ENCODE data around the gene PARD3B.

DNA sequence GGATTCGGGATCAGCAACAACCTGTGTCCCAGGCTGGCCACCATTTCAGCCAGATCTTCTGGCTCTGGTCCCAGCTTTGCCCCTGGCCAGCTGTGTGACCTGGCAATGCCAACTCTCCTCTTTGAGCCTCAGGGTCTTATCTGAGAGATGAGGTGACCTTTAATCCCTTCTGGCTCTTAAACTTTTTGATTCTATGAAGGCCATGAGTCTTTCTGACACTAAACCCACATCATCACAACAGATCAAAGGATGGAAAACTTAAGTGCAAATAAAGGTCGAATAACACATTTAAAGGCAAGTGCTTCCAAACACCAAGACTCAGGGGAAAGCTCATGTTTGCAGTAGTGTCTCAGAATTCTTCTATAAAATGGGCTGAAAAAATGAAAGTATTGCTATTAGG, 645.3 kb downstream of the PARD3B start:
- TF ChIP-seq, protein P1, sequence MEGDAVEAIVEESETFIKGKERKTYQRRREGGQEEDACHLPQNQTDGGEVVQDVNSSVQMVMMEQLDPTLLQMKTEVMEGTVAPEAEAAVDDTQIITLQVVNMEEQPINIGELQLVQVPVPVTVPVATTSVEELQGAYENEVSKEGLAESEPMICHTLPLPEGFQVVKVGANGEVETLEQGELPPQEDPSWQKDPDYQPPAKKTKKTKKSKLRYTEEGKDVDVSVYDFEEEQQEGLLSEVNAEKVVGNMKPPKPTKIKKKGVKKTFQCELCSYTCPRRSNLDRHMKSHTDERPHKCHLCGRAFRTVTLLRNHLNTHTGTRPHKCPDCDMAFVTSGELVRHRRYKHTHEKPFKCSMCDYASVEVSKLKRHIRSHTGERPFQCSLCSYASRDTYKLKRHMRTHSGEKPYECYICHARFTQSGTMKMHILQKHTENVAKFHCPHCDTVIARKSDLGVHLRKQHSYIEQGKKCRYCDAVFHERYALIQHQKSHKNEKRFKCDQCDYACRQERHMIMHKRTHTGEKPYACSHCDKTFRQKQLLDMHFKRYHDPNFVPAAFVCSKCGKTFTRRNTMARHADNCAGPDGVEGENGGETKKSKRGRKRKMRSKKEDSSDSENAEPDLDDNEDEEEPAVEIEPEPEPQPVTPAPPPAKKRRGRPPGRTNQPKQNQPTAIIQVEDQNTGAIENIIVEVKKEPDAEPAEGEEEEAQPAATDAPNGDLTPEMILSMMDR (IDR thresholded peaks at IDR 0.05): no peak
- no peak for TF ChIP-seq POLR2A (IDR thresholded peaks at IDR 0.05)
